ENCODE results near the gene ZNF439.

The ZNF439 gene

GRCh38 chr19:11868188-11868587 is 19.7 kb downstream of the ZNF439 start:
- no peaks in the 10 kb centered on the region for H3K4me1 ChIP-seq (ENCODE audit: insufficient read depth, low read length, poor library complexity, severe bottlenecking)
- TF ChIP-seq EZH2phosphoT487 (IDR thresholded peaks at IDR 0.05; ENCODE audit: borderline replicate concordance) (no peak), CTCF (conservative IDR thresholded peaks at IDR 0.05; ENCODE audit: low read length) (no peak)
- H3K36me3 ChIP-seq (ENCODE audit: insufficient read depth, low read length): peaks cover 40% of the 10 kb centered on the region
- no peaks in the 10 kb centered on the region for H3K79me2 ChIP-seq (ENCODE audit: insufficient read depth, low read length)
- no peak overlapping the region for H2AFZ ChIP-seq (ENCODE audit: low read length)
- peaks cover 45% of the 10 kb centered on the region for H3K9me3 ChIP-seq (ENCODE audit: insufficient read depth, low read depth, low read length)
- H3K9me2 ChIP-seq (replicated peaks; ENCODE audit: low read depth, low read length): no peaks in the 10 kb centered on the region
- H3K4me3 ChIP-seq (ENCODE audit: low read length, poor library complexity, severe bottlenecking): no peak overlapping the region
- H4K20me1 ChIP-seq (ENCODE audit: insufficient read depth, low read length, poor library complexity, severe bottlenecking): no peaks in the 10 kb centered on the region
- H3K9ac ChIP-seq (ENCODE audit: low read depth, low read length, poor library complexity, severe bottlenecking): no peak overlapping the region
- H3K4me2 ChIP-seq (ENCODE audit: low read depth, low read length, poor library complexity, severe bottlenecking): no peak overlapping the region
- no peaks in the 10 kb centered on the region for H3F3A ChIP-seq (ENCODE audit: low read depth)
- no peaks in the 10 kb centered on the region for H3K27me3 ChIP-seq (ENCODE audit: insufficient read depth, low read length, poor library complexity, severe bottlenecking)

GRCh38 chr19:11872624-11873023 is 24.1 kb downstream of the ZNF439 start:
- H3K4me3 ChIP-seq (ENCODE audit: low read length, poor library complexity, severe bottlenecking): no peak overlapping the region
- TF ChIP-seq CTCF (conservative IDR thresholded peaks at IDR 0.05; ENCODE audit: low read length) (no peak), EZH2phosphoT487 (IDR thresholded peaks at IDR 0.05; ENCODE audit: borderline replicate concordance) (no peak)
- no peak overlapping the region for H3K4me2 ChIP-seq (ENCODE audit: low read depth, low read length, poor library complexity, severe bottlenecking)
- H2AFZ ChIP-seq (ENCODE audit: low read length): no peak overlapping the region
- H3K9me3 ChIP-seq (ENCODE audit: insufficient read depth, low read depth, low read length): peaks cover 25% of the 10 kb centered on the region
- H3K27me3 ChIP-seq (ENCODE audit: insufficient read depth, low read length, poor library complexity, severe bottlenecking): no peaks in the 10 kb centered on the region
- H3K9ac ChIP-seq (ENCODE audit: low read depth, low read length, poor library complexity, severe bottlenecking): no peak overlapping the region
- H4K20me1 ChIP-seq (ENCODE audit: insufficient read depth, low read length, poor library complexity, severe bottlenecking): no peaks in the 10 kb centered on the region
- H3K4me1 ChIP-seq (ENCODE audit: insufficient read depth, low read length, poor library complexity, severe bottlenecking): no peaks in the 10 kb centered on the region
- peaks cover 20% of the 10 kb centered on the region for H3K36me3 ChIP-seq (ENCODE audit: insufficient read depth, low read length)
- no peaks in the 10 kb centered on the region for H3K9me2 ChIP-seq (replicated peaks; ENCODE audit: low read depth, low read length)
- H3K79me2 ChIP-seq (ENCODE audit: insufficient read depth, low read length): no peaks in the 10 kb centered on the region
- no peaks in the 10 kb centered on the region for H3F3A ChIP-seq (ENCODE audit: low read depth)

- no peaks in the 10 kb centered on the region for H3F3A ChIP-seq (ENCODE audit: low read depth)
These were observed 25.2 kb downstream of the ZNF439 start for GRCh38 chr19:11873762-11874161.

More at GRCh38 chr19:11873762-11874161, 25.2 kb downstream of the ZNF439 start:
- Histone ChIP-seq H3K36me3 (ENCODE audit: insufficient read depth, low read length) (peaks cover 9% of the 10 kb centered on the region), H3K9ac (ENCODE audit: low read depth, low read length, poor library complexity, severe bottlenecking) (no peak overlapping the region), H3K27me3 (ENCODE audit: insufficient read depth, low read length, poor library complexity, severe bottlenecking) (no peaks in the 10 kb centered on the region), H3K4me2 (ENCODE audit: low read depth, low read length, poor library complexity, severe bottlenecking) (no peak overlapping the region), H3K4me3 (ENCODE audit: low read length, poor library complexity, severe bottlenecking) (no peak overlapping the region), H3K9me3 (ENCODE audit: insufficient read depth, low read depth, low read length) (peaks cover 14% of the 10 kb centered on the region), H3K79me2 (ENCODE audit: insufficient read depth, low read length) (no peaks in the 10 kb centered on the region), H3K9me2 (replicated peaks; ENCODE audit: low read depth, low read length) (no peaks in the 10 kb centered on the region), H2AFZ (ENCODE audit: low read length) (no peak overlapping the region), H3K4me1 (ENCODE audit: insufficient read depth, low read length, poor library complexity, severe bottlenecking) (no peaks in the 10 kb centered on the region), H4K20me1 (ENCODE audit: insufficient read depth, low read length, poor library complexity, severe bottlenecking) (no peaks in the 10 kb centered on the region)
- TF ChIP-seq EZH2phosphoT487 (IDR thresholded peaks at IDR 0.05; ENCODE audit: borderline replicate concordance) (no peak), CTCF (conservative IDR thresholded peaks at IDR 0.05; ENCODE audit: low read length) (no peak)

Measured in Loucy (cell line).